Right lobe of liver (tissue), 6 donors: ENCODE results near the gene LHFPL6. TPM values are rescaled to one million over a fixed set of nuclear protein-coding genes. Genes with fewer than 3 reads are reported as not detected.

Experiments used
- ATAC-seq, 4 donors: fragments of 200-7000 bp; cut with Tn5 transposase; one replicate each; pipeline ENCODE4 v1.9.1; 2020; ENCODE audit warnings: mild to moderate bottlenecking in 4 of 4, moderate library complexity in 4 of 4
- DNase-seq, 3 donors: peaks; one replicate each; pipeline ENCODE4 v3.0.0-alpha.2; 2020
- H3K27ac ChIP-seq, 3 donors: fragments of 200-600 bp; one replicate each; pipeline ENCODE4 v1.8.0; 2022
- H3K27me3 ChIP-seq, 2 donors: fragments of 200-600 bp; one replicate each; pipeline ENCODE4 v1.8.0; 2022
- H3K36me3 ChIP-seq, 4 donors: fragments of 200-600 bp; sonication (generic) in 1 of 4; one replicate each; pipeline versions ENCODE4 v1.5.1 to v1.8.0; 2017 to 2022; ENCODE audit warnings: control low read depth in 1 of 4
- H3K4me1 ChIP-seq, 4 donors: fragments of 200-600 bp; sonication (generic) in 1 of 4; one replicate each; pipeline versions ENCODE4 v1.5.1 to v1.8.0; 2017 to 2022; ENCODE audit warnings: control low read depth in 1 of 4
- H3K4me3 ChIP-seq, 3 donors: fragments of 200-600 bp; one replicate each; pipeline ENCODE4 v1.8.0; 2022
- H3K9me3 ChIP-seq, 4 donors: fragments of 200-600 bp; sonication (generic) in 1 of 4; one replicate each; pipeline versions ENCODE4 v1.5.1 to v1.8.0; 2017 to 2022; ENCODE audit warnings: control low read depth in 1 of 4
- CTCF ChIP-seq, 4 donors: fragments of 200-600 bp in 3 of 4; fragments of 450-650 bp in 1 of 4; IDR thresholded peaks; one replicate each; pipeline versions ENCODE4 v1.5.1 to v1.8.0; 2016 to 2022; ENCODE audit warnings: antibody characterized with exemption in 4 of 4, mild to moderate bottlenecking in 2 of 4
- POLR2A ChIP-seq: fragments of 450-650 bp; IDR thresholded peaks from one replicate; pipeline ENCODE4 v1.6.1; 2017; ENCODE audit warnings: antibody characterized with exemption, mild to moderate bottlenecking
- WGBS: methylation state at CpG from one replicate; pipeline ENCODE4 v1.1.6; 2018; ENCODE audit warnings: low coverage, low lambda C conversion rate; ENCODE audit not compliant: insufficient coverage; ENCODE audit errors: missing lambda C conversion rate; 5-methylcytosine and 5-hydroxymethylcytosine counted together
- intact Hi-C, 2 donors: fragments of 100-400 bp; cut with DNase I; formaldehyde crosslinking; loops; one replicate each; pipeline versions ENCODE4 v1.11.2 to v1.14.1; 2022
- total RNA-seq, 6 experiments: library from RNA; depleted of rRNA in 2 of 6; stranded (reverse); fragments of >200 nt in 2 of 6; fragmentation: NEBNext Ultra II Directional in 3 of 6; extraction: Animal tissue kit (Norgen Biotek cat#: 25700) in 3 of 6; gene quantifications; one replicate each; pipeline versions ENCODE4 v1.1.0 to v1.2.4, GENCODE V29; 2016 to 2023
- donor health status: DM: no; HTN: yes; CAD: no.
- donor health status: DM: no; HTN: no; CAD: no.
- donor health status: DM: no; HTN: no; CAD: no.
- donor health status: DM: no; HTN: yes; CAD: no.
- donor health status: DM: no; HTN: yes; CAD: no.

The LHFPL6 gene
- total RNA-seq, 6 experiments from 2014 or later: 3.0 to 8.4 (median 4.6) TPM

- no peak overlapping the region for H3K4me3 ChIP-seq
- no peaks in the 10 kb centered on the region for H3K9me3 ChIP-seq
- ATAC-seq (no peak), DNase-seq (no peak)
- intact Hi-C loops: no loop called here
- H3K4me1 ChIP-seq: peaks cover 0 to 5% (median 2%) of the 10 kb centered on the region in 4 donors
- TF ChIP-seq POLR2A (no peak), CTCF (IDR thresholded peaks at IDR 0.05) (no peak)
- H3K27ac ChIP-seq: no peak overlapping the region
- no peaks in the 10 kb centered on the region for H3K36me3 ChIP-seq
- WGBS: 74% methylated on average over 3 of the region's 3 CpGs
- H3K27me3 ChIP-seq: no peaks in the 10 kb centered on the region
Measured at GRCh38 chr13:39605677-39606320, 2.8 kb upstream of the LHFPL6 start.

DNA sequence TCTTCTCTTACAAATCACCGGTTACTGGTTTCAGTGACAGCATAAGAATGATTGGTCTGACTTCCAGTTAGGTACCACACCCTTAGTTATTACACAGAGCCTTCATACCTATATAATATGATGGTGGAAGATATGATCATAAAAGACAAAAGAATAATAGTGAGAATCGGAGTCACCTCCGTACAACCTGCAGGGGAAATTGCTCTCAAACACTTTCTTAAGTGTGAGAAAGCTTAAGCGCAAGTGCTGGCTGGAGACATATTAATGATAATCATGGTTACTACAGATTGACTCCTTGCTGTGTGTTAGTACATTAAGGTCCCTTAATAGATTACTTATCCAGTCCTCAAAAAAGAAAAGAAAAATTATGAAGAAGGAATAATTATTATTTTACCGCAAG, 1.8 kb upstream of the LHFPL6 start:
- H3K36me3 ChIP-seq: no peaks in the 10 kb centered on the region
- peaks cover 0 to 5% (median 2%) of the 10 kb centered on the region in 4 donors for H3K4me1 ChIP-seq
- H3K27me3 ChIP-seq: no peaks in the 10 kb centered on the region
- intact Hi-C loops: no loop called here
- H3K4me3 ChIP-seq: no peak overlapping the region
- TF ChIP-seq POLR2A: no peak
- no peak for TF ChIP-seq CTCF (IDR thresholded peaks at IDR 0.05)
- DNase-seq (no peak), ATAC-seq (no peak)
- no peak overlapping the region for H3K27ac ChIP-seq
- 73% methylated on average over 5 of the region's 5 CpGs for WGBS
- no peaks in the 10 kb centered on the region for H3K9me3 ChIP-seq

GRCh38 chr13:39603424-39603947, 493 bp upstream of the LHFPL6 start:
- peak overlapping the region; percentile 61 to 66 (median 61) for H3K4me3 ChIP-seq
- TF ChIP-seq CTCF (IDR thresholded peaks at IDR 0.05) (no peak), POLR2A (no peak)
- peak; percentile 24 to 34 (median 30) for ATAC-seq
- intact Hi-C loops: no loop called here
- 2% methylated on average over 13 of the region's 15 CpGs for WGBS
- H3K4me1 ChIP-seq: peaks cover 0 to 5% (median 2%) of the 10 kb centered on the region in 4 donors
- H3K27me3 ChIP-seq: no peaks in the 10 kb centered on the region
- peak in 1 of 3 donors; percentile 33 for DNase-seq
- H3K9me3 ChIP-seq: no peaks in the 10 kb centered on the region
- H3K36me3 ChIP-seq: no peaks in the 10 kb centered on the region
- H3K27ac ChIP-seq: peak overlapping the region; percentile 56 to 76 (median 61)

DNA sequence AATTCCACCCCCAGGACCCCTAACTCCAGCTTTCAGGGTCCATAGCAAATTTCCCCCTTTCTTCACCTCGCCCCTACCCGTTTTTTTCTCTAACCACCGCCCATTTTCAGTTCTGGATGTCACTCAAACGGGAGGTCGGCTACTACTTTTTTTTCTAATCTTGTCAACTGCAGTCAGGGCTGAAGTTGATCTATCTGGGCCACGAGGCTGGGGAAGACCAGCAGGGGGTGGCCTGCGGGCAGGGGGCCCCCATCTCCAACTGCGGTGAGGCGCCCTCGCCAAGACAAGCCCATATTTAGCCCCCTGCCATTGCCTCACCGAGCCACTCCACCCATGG, 748 bp downstream of the LHFPL6 start:
- no peaks in the 10 kb centered on the region for H3K27me3 ChIP-seq
- WGBS: 2% methylated on average over 11 of the region's 11 CpGs
- H3K4me1 ChIP-seq: peaks cover 0 to 5% (median 2%) of the 10 kb centered on the region in 4 donors
- intact Hi-C loops: no loop called here
- ATAC-seq: peak in 1 of 4 donors; percentile 15
- peak overlapping the region; percentile 61 to 66 (median 61) for H3K4me3 ChIP-seq
- DNase-seq: no peak
- TF ChIP-seq POLR2A: no peak
- no peak for TF ChIP-seq CTCF (IDR thresholded peaks at IDR 0.05)
- no peaks in the 10 kb centered on the region for H3K9me3 ChIP-seq
- H3K36me3 ChIP-seq: no peaks in the 10 kb centered on the region
- peak overlapping the region; percentile 56 to 76 (median 61) for H3K27ac ChIP-seq
